Measurements from ENCODE around the gene DSCAML1.
A peak's percentile ranks its signal among the peaks of the same experiment; 100 is the strongest.

Gene DSCAML1

GRCh38 chr11:117796872-117797529 lies at the start of gene DSCAML1:
Gene DSCAML1, minus strand, starts transcription at chr11:117797216. Its CDS starts 137 bp downstream, at chr11:117797079.
- DNase-seq: no peak

- no peak for DNase-seq
Observed at GRCh38 chr11:117843666-117844484, 46.9 kb upstream of the DSCAML1 start.

- DNase-seq: no peak
Observed at GRCh38 chr11:117842131-117842941, 45.3 kb upstream of the DSCAML1 start.

GRCh38 chr11:117841551-117842031 lies 44.6 kb upstream of the DSCAML1 start:
- DNase-seq: no peak

- no peak for DNase-seq
Observed at GRCh38 chr11:117840881-117841550, 44.0 kb upstream of the DSCAML1 start.

DNA sequence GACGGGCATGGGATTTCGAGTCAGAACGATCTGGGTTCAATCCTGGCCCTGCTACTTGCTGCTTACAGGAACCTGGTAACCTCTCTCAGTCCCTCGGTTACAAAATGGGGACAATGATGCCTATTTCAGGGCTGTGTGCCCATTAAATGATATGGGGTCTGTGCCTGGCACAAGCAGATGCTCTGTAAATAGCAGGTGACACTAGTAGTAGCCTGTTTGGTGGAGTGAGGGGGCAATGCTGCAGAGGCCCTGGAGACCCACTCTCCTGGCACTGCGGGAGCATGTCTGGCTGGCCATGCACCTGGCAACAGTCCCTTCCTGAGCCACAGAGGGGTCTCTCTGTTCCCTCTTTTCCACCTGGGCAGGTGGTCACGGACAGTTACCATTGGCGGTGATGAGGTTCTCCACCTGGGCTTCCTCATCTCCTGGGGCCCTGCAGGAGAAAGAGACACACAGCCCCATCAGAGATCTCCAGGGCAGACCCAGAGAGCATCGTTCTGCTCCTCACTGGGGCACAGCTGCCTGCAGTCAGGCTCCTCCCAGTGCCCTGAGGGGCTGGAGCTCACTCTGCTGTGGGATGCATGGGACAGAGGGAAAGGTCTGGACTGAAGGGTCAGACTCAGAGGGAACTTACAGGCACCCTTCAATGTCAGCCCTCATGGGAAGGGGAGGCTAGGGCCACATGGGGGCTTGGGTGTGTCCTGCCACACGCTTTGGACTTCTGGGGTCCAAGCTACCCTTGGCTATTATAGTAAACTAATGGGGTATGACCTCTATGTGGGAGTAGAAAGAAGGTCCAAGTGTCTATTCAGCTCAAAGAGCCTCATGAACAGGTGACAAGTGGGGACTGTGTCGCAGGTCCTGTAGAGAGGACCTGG lies 43.2 kb upstream of the DSCAML1 start:
- DNase-seq: no peak

DNA sequence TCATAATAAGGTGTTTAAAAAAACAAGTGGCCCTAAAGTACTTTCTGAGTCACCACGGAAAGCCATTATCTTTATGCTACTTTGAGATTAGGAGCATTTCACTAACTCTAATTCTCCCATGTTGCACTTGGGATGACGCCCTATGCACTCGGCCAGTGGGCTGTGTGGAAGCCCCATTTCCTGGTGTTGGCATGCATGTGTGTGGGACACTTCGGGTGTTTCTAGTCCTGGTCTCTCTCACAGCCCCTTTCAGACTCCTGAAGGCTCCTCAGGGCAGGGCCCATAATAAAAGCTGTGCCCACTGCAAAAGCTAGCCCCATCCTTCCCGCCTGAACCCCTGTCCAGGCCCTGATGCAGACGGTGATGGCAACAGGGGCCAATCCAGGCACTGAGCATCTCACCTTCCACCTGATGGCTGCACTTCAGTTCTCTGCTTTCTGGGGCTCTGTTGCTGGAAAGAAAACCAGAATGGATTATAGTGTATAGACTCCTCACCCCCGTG lies 42.4 kb upstream of the DSCAML1 start:
- no peak for DNase-seq

- no peak for DNase-seq
Observed at GRCh38 chr11:117838901-117839300, 41.9 kb upstream of the DSCAML1 start.

- DNase-seq: no peak
Observed at GRCh38 chr11:117837791-117838190, 40.8 kb upstream of the DSCAML1 start.

- DNase-seq: no peak
Observed at GRCh38 chr11:117837070-117837776, 40.2 kb upstream of the DSCAML1 start.

GRCh38 chr11:117836077-117836960 lies 39.3 kb upstream of the DSCAML1 start:
- no peak for DNase-seq

DNA sequence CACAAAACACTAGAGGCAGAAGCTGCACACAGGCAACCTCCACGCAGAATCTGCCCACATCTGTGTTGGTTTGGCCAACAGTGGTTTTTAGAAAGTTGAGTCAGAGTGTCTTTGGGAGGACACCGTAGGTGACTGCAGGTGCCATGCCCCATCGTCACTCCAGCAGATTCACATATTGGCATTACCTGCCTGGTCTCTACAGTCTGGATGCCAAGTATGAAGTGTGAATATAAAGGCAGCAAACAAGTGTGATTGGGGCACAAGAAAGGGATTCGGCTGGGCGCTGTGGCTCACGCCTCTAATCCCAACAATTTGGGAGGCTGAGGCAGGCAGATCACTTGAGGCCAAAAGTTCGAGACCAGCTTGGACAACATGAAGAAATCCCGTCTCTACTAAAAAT lies 38.6 kb upstream of the DSCAML1 start:
- DNase-seq: no peak

DNA sequence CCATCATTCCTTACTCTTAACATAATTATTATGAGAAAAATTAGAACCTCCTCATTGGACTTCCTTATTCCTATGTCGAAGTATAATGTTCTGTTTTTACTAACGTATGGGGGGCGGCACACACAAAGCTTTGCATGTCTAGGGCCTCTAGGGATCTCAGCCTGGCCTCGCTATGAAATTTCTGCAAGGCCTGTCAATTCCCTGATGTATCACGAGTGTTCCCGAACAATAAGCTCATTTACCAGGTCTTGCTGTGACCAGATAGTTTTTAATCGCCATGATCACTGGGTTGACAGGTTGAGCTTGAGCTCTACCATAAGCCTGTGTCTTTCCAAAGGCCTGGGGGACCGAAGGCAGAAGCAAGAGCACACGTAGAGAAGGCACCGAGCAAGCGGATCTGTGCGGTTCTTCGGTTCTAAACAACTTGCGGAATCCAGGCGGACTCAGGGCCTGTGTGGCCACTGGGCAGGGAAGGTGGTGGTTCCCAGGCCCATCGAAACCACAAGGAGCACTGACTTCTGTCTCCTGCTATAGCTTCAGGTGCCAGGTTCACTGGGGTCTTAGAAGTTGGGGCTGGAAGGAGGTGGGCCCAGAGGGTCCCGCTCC lies 37.9 kb upstream of the DSCAML1 start:
- no peak for DNase-seq

DNA sequence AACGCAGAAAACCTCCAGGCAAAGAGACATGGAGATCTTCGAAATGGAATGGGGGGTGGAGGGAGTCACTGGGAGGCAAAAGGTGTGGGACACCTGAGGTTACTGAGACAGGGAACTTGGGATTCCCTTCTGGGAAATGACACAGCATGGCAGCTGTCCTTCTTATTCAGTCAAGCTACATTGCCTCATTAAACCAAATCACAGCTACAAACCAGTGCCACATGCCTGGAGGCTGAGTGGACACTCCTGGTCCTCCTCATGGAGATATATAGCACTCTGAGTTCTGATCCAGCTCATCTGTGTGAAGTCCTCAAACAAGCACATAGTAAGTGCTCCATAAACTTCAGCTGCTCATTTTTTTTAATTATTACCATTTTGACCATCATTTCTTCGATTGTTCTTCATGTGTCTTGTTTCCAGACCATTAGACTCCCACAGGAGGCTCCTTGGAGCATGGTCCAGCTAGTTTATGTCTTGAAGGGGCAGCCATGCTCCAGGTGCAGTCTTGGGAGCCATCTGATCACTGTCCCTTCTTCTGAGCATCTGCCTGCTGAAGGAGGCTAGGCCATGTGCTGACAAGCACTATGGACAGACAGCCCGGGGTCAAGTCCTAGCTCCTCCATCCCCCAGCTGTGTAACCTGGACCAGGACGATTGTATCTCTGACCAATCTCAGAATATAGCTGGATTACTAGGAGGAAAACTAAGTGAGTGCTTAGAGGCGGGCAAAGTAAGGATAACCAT lies 37.2 kb upstream of the DSCAML1 start:
- DNase-seq: no peak

DNA sequence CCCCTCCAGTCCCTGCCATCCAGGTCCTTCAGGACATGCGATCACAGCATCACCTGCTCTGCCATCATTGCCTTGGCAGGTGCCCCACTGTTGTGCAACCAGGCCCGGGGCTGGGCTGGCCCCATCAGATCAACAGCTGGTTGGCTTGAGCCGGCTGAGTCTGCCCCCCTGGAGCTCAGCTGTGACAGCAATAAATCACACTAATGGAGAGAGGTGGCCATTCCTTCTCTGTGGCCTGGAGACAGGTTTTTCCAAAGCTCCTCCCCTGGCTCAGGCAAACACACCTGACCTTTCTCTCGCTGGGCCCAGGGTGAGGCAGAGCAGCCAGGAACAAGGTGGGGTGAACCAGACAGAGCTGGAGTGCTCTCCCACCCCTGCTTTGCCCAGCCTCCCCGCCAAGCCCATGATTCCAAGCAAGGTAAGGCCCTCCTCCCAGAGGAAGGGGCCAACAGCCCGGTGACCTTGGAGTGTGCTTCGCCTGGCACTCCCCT lies 36.4 kb upstream of the DSCAML1 start:
- peak; percentile 71 to 86 for DNase-seq

- DNase-seq: no peak
Observed at GRCh38 chr11:117832511-117832910, 35.5 kb upstream of the DSCAML1 start.

DNA sequence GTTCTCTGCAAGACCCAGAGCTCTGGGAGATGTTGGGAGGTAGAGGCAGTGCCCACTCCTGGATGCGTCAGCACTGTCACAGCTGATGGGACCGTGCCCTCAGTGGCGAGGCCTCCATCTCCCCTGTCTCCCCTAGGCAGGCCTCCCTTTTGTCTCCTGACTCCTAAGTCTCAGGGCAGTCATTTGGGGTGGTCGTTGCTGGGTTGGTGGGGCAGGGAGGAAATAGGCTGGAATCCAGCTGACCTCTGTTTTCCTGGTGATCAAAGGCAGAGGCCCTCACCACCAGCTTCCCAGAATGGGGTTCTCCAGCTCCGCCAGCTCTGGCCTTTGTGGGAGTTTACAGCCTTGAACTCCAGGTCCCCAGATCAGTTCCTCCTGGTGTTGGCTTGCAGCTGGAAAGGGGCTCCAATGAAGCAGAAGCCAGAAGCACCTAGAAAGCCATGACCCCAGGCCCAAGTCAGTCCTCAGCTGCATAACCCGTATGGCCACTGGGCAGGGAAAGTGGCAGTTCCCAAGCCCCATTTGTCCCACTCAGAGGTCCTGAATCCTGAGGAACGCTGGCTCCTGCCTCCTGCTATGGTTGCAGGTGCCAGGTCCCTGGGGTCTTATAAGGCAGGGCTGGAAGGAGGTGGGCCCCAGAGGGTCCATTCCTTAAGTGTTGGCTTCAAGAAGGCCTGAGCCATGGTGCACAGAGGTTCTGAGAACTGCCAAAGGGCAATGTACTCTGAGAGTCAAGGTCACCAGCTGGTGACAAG lies 34.8 kb upstream of the DSCAML1 start:
- no peak for DNase-seq
